HG02610 (cell line): ENCODE results near the gene VSTM2A.
"Not testable (repeated sequence)": the region's sequence is repeated elsewhere in the genome, so short reads cannot be mapped to it uniquely, and the experiment has no call there.

Experiments
- ATAC-seq: cut with Tn5 transposase; IDR thresholded peaks from one replicate; pipeline ENCODE4 v1.9.1; 2021; ENCODE audit warnings: mild to moderate bottlenecking, moderate library complexity; ENCODE audit not compliant: unreplicated experiment

VSTM2A gene

GRCh38 chr7:54541669-54542625, at the start of gene VSTM2A:
Gene VSTM2A (plus strand): TSS chr7:54542375. CDS start chr7:54542731, 356 bp downstream.
- ATAC-seq, result no peak

- ATAC-seq, result not testable (repeated sequence)
Measured at GRCh38 chr7:54504531-54504930, 37.6 kb upstream of the VSTM2A start.

DNA sequence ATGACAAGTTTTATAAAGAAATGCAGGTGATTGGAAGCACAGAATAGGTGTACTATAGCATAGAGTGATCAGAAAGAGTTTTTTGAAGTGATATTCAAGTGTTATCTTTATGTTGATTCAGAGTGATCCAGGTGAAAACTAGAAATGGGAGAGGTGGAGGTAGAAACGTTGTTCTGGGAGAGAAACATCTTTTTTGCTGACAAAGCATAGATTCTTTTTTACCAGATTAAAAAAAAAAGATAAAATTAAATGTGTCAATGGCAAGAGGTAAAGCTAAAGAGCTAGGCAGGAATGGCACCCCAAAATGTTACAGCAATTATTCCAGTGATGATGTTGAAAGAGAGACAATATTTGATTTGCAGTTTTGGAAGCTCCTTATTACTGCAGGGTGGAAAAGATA, 12.6 kb upstream of the VSTM2A start:
- no peak for ATAC-seq

GRCh38 chr7:54538122-54538521, 4.1 kb upstream of the VSTM2A start:
- no peak for ATAC-seq

DNA sequence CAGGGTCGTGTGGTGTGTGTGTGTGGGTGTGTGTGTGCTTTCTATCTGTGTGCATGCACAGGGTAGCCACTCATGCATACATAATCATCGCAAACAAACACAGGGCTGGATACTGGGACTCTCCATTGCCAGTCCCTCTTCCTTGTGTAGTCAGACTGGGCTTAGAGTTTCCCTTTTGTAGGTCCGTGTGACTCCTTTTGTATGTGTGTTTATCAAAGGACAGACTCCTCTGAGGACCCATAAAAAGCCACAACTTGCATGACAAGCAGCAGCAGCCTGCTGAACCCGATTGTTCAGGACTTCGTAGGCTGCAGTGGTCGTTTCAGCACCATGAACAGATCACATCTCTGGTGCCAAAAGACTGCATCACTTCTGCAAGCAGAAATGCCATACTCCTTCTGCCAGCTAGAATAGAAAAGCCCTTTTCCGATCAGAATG, 895 bp downstream of the VSTM2A start:
- ATAC-seq, result no peak

- ATAC-seq, result no peak
Measured at GRCh38 chr7:54544149-54544526, 2.0 kb downstream of the VSTM2A start.

- ATAC-seq, result no peak
Measured at GRCh38 chr7:54544527-54545240, 2.5 kb downstream of the VSTM2A start.

DNA sequence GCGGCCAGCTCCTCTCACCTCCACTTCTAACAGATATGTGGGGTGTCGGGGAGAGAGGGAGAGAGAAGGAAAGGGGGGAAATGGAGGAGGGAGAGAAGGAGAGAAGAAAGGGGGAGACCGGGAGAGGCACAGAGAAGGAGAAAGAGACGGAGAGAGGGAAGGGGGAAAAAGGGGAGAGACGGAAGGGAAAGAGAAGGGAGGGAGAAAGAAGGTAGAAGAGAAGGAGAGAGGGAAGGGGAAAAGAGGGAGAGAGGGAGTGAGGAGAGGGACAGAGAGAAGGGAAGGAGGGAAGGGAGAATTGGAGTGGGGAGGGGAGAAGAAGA, 3.0 kb downstream of the VSTM2A start:
- ATAC-seq, result no peak

- no peak for ATAC-seq
Measured at GRCh38 chr7:54546081-54546985, 4.2 kb downstream of the VSTM2A start.

GRCh38 chr7:54546986-54547314, 4.8 kb downstream of the VSTM2A start:
- no peak for ATAC-seq

- ATAC-seq, result no peak
Measured at GRCh38 chr7:54550471-54550870, 8.3 kb downstream of the VSTM2A start.

DNA sequence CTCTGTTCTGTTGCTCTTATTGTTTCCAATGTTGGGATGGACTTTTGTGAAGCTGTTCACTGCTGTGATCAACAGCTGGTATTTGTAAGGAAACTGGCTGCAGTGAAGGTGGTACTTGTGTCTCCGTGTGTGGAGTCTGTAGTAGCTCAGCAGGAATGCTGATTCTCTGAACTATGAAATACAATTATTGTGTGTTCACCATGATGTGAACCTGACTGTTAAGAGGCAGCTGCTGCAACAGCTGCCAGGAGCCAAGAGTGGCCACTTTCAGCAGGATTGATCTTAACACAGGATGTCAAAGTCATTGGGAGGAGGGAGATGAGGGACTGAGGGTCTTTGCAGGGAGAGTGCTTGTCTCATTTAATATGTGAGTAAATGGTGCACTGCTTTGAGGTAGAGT, 13.9 kb downstream of the VSTM2A start:
- no peak for ATAC-seq

GRCh38 chr7:54559401-54559800, 17.2 kb downstream of the VSTM2A start:
- ATAC-seq, result no peak

- no peak for ATAC-seq
Measured at GRCh38 chr7:54560198-54560597, 18.0 kb downstream of the VSTM2A start.

GRCh38 chr7:54560723-54561122, 18.5 kb downstream of the VSTM2A start:
- no peak for ATAC-seq

- ATAC-seq, result no peak
Measured at GRCh38 chr7:54563329-54563916, 21.2 kb downstream of the VSTM2A start.

DNA sequence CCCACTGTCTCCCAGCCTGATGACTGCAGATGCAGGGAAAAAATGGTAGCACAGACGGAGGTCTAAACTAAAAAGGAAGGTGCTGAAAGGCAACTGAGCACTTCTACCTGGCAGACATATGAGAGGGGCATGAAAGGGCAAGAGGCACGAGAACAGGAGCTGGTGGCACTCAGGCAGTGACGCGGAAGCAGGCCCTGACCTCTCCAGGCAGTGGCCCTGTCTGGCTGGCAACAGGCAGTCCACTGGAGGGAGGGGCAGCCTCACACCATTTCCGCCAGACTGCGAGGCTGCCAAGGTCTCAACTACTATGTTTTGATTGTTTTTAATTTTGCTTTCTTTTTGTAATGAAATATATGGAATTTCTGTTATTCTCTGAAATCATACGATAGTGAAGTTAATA, 23.3 kb downstream of the VSTM2A start:
- no peak for ATAC-seq

- no peak for ATAC-seq
Measured at GRCh38 chr7:54581511-54581910, 39.3 kb downstream of the VSTM2A start.

- ATAC-seq, result no peak
Measured at GRCh38 chr7:54591404-54592386, 49.5 kb downstream of the VSTM2A start.

- peak; percentile 99 for ATAC-seq
Measured at GRCh38 chr7:54596747-54597146, 54.6 kb downstream of the VSTM2A start.
